Ishikawa (cell line): ENCODE data around the gene POLR2B.

ENCODE experiments used
- CREB1 ChIP-seq: IDR thresholded peaks from 2 replicates; pipeline ENCODE4 v1.6.1; 2012; ENCODE audit warnings: low read depth
- EGR1 ChIP-seq: IDR thresholded peaks from 2 replicates; pipeline ENCODE4 v1.6.1; 2012
- EP300 ChIP-seq: IDR thresholded peaks from 2 replicates; pipeline ENCODE4 v1.6.1; 2012; ENCODE audit warnings: borderline replicate concordance
- MAX ChIP-seq: IDR thresholded peaks from 2 replicates; pipeline ENCODE4 v1.6.1; 2012
- NFIC ChIP-seq: IDR thresholded peaks from 2 replicates; pipeline ENCODE4 v1.6.1; 2012
- RAD21 ChIP-seq: IDR thresholded peaks from 2 replicates; pipeline ENCODE4 v1.6.1; 2012; ENCODE audit warnings: low read depth
- REST ChIP-seq: IDR thresholded peaks from 2 replicates; pipeline ENCODE4 v1.6.1; 2012; ENCODE audit warnings: low read depth, mild to moderate bottlenecking
- TEAD4 ChIP-seq: IDR thresholded peaks from 2 replicates; pipeline ENCODE4 v1.6.1; 2012
- YY1 ChIP-seq: IDR thresholded peaks from 2 replicates; pipeline ENCODE4 v1.6.1; 2012; ENCODE audit warnings: low read depth

- TF ChIP-seq EGR1 = no peak
- no peak for TF ChIP-seq TEAD4
- no peak for TF ChIP-seq MAX
- TF ChIP-seq YY1 = no peak
- no peak for TF ChIP-seq EP300
- no peak for TF ChIP-seq NFIC
- TF ChIP-seq CREB1 = no peak
- TF ChIP-seq RAD21 = no peak
- TF ChIP-seq REST = no peak
Observed at GRCh38 chr4:57051095-57051494, 72.4 kb downstream of the POLR2B start.
